HepG2 (cell line): ENCODE data around the gene PALS1. TPM values are rescaled to one million over a fixed set of nuclear protein-coding genes. Genes with fewer than 3 reads are reported as not detected.
A peak's percentile ranks its signal among the peaks of the same experiment; 100 is the strongest.

Source experiments
- ATAC-seq: fragments of 200-7000 bp; cut with Tn5 transposase; 3 replicates; pipeline ENCODE4 v1.9.1; 2020; ENCODE audit warnings: mild to moderate bottlenecking, moderate library complexity
- Bru-seq: library from RNA; stranded (reverse); fragments of 400-500 nt; gene quantifications from one replicate; lab custom pipeline; 2021; lab: Mats Ljungman, UMichigan
- BruChase-seq, 2 experiments: library from RNA; stranded (reverse); fragments of 400-500 nt; gene quantifications; one replicate each; lab custom pipeline; 2021; lab: Mats Ljungman, UMichigan
- BruUV-seq: library from RNA; stranded (reverse); fragments of 400-500 nt; replicated peaks from 2 replicates; lab custom pipeline; 2021; lab: Mats Ljungman, UMichigan
- CTCF ChIA-PET: fragments of 300-600 bp; formaldehyde crosslinking; extraction: SDS; loops from one replicate; lab custom pipeline; 2021; ENCODE audit warnings: low total read pairs, inconsistent platforms, low intra/inter-chr PET ratio; lab: Yijun Ruan, JAX
- POLR2A ChIA-PET: fragments of 350-600 bp; sonication (Branson Sonifier 250); formaldehyde crosslinking; loops from one replicate; lab custom pipeline; 2020; ENCODE audit warnings: antibody characterized with exemption, inconsistent platforms; lab: Yijun Ruan, JAX
- DNase-seq: peaks from one replicate; pipeline ENCODE4 v3.0.0-alpha.2; 2015; ENCODE audit warnings: low spot score
- FAIRE-seq: peaks from 3 replicates; lab custom pipeline; 2011; peaks lifted over from hg19 to GRCh38; lab: Jason Lieb, UNC
- H2AFZ ChIP-seq: one replicate; pipeline ENCODE4 v1.6.1; 2011; ENCODE audit warnings: low read length, inconsistent platforms
- H3K27ac ChIP-seq: fragments of 300-600 bp; 3 replicates; pipeline ENCODE4 v1.8.0; 2011; ENCODE audit warnings: mixed run types, mild to moderate bottlenecking, mixed read lengths, low read length, inconsistent platforms; ENCODE audit not compliant: insufficient read depth; ENCODE audit errors: extremely low read length
- H3K27me3 ChIP-seq, 2 experiments: fragments of 200-600 bp in 1 of 2; 2 replicates in 1 of 2; 3 replicates in 1 of 2; pipeline versions ENCODE4 v1.6.0 to v1.8.0; 2011; ENCODE audit warnings: low read length in 2 of 2, mild to moderate bottlenecking in 2 of 2, moderate library complexity in 2 of 2, inconsistent platforms in 1 of 2; ENCODE audit not compliant: insufficient read depth in 2 of 2, control insufficient read depth in 1 of 2
- H3K36me3 ChIP-seq, 2 experiments: fragments of 200-600 bp in 1 of 2; replicated peaks in 1 of 2; 2 replicates in 1 of 2; 3 replicates in 1 of 2; pipeline versions ENCODE4 v1.5.1 to v1.8.0; 2011; ENCODE audit warnings: low read length in 2 of 2, inconsistent platforms in 1 of 2; ENCODE audit not compliant: insufficient read depth in 2 of 2, control insufficient read depth in 1 of 2
- H3K4me1 ChIP-seq: 2 replicates; pipeline ENCODE4 v1.5.1; 2012; ENCODE audit warnings: low read length, inconsistent platforms; ENCODE audit not compliant: insufficient read depth
- H3K4me2 ChIP-seq: 2 replicates; pipeline ENCODE4 v1.6.0; 2011; ENCODE audit warnings: low read depth, low read length, inconsistent platforms
- H3K4me3 ChIP-seq, 3 experiments: fragments of 200-600 bp in 1 of 3; sonication (generic), shearing (Covaris generic) in 1 of 3; replicated peaks in 1 of 3; 2 replicates each; pipeline ENCODE4 v1.5.1; 2011 to 2016; ENCODE audit warnings: low read length in 3 of 3, inconsistent platforms in 2 of 3, low read depth in 2 of 3, mild to moderate bottlenecking in 2 of 3, control low read depth in 1 of 3, mixed read lengths in 1 of 3; ENCODE audit not compliant: insufficient read depth in 1 of 3
- H3K79me2 ChIP-seq: one replicate; pipeline ENCODE4 v1.6.1; 2011; ENCODE audit warnings: low read length, inconsistent platforms; ENCODE audit not compliant: insufficient read depth
- H3K9ac ChIP-seq: 2 replicates; pipeline ENCODE4 v1.6.0; 2011; ENCODE audit warnings: mild to moderate bottlenecking, low read depth, low read length, inconsistent platforms; ENCODE audit not compliant: insufficient read depth
- H3K9me3 ChIP-seq: 2 replicates; pipeline ENCODE4 v1.5.1; 2012; ENCODE audit warnings: mild to moderate bottlenecking, low read length
- H4K20me1 ChIP-seq: 2 replicates; pipeline ENCODE4 v1.6.0; 2011; ENCODE audit warnings: inconsistent platforms, mild to moderate bottlenecking, low read length, moderate library complexity; ENCODE audit not compliant: insufficient read depth
- CHD2 ChIP-seq: IDR thresholded peaks from 2 replicates; pipeline ENCODE4 v1.6.1; 2011; ENCODE audit warnings: low read depth, low read length, improper control_type of control experiment
- IRF2 ChIP-seq: IDR thresholded peaks from 2 replicates; pipeline ENCODE4 v1.6.1; 2018; ENCODE audit warnings: missing genetic modification reagents, missing compliant biosample characterization
- KMT2A ChIP-seq: sonication (generic); formaldehyde crosslinking; IDR thresholded peaks from 2 replicates; pipeline ENCODE4 v1.4.0; 2020; ENCODE audit warnings: missing genetic modification reagents
- NCOR1 ChIP-seq: fragments of 200-600 bp; sonication (generic); IDR thresholded peaks from 2 replicates; pipeline ENCODE4 v1.7.0; 2017; ENCODE audit warnings: antibody characterized with exemption, low read length, borderline replicate concordance
- NR2F2 ChIP-seq: IDR thresholded peaks from 2 replicates; pipeline ENCODE4 v1.6.1; 2012; ENCODE audit warnings: low read depth, inconsistent platforms, borderline replicate concordance
- SNAI1 ChIP-seq: sonication (generic); formaldehyde crosslinking; IDR thresholded peaks from 2 replicates; pipeline ENCODE4 v1.5.0; 2020; ENCODE audit warnings: mild to moderate bottlenecking, missing genetic modification reagents, borderline replicate concordance
- ZBTB25 ChIP-seq: IDR thresholded peaks from 2 replicates; pipeline ENCODE4 v1.6.1; 2018; ENCODE audit warnings: missing genetic modification reagents
- ZNF329 ChIP-seq: sonication (generic); formaldehyde crosslinking; IDR thresholded peaks from 2 replicates; pipeline ENCODE4 v1.9.0; 2021; ENCODE audit warnings: low read depth, mild to moderate bottlenecking, missing genetic modification reagents
- ZNF609 ChIP-seq: sonication (generic); formaldehyde crosslinking; IDR thresholded peaks from 2 replicates; pipeline ENCODE4 v1.4.0; 2020; ENCODE audit warnings: mild to moderate bottlenecking, missing genetic modification reagents, borderline replicate concordance
- ZNF776 ChIP-seq: sonication (generic); formaldehyde crosslinking; IDR thresholded peaks from 2 replicates; pipeline ENCODE4 v1.4.0; 2020; ENCODE audit warnings: mild to moderate bottlenecking, missing genetic modification reagents
- WGBS: methylation state at CpG from one replicate; pipeline ENCODE4 v1.1.6; 2017; ENCODE audit warnings: low lambda C conversion rate; 5-methylcytosine and 5-hydroxymethylcytosine counted together
- in situ Hi-C: cut with HindIII; loops from 2 replicates; pipeline ENCODE4 v1.10.0; 2017; ENCODE audit warnings: low pct_unique_long_range_greater_than_20kb; ENCODE audit not compliant: extremely low pct_ligation_motif_present
- intact Hi-C: fragments of 100-400 bp; cut with micrococcal nuclease; formaldehyde crosslinking; loops from one replicate; pipeline ENCODE4 v1.10.0; 2022; ENCODE audit not compliant: unreplicated experiment
- long read RNA-seq, 2 experiments: library from RNA in 1 of 2; library from polyadenylated mRNA in 1 of 2; stranded (forward) in 1 of 2; unstranded in 1 of 2; transcript quantifications; one replicate each; pipeline ENCODE4 v2.0.0, GENCODE V29; 2019 to 2022
- polyA minus RNA-seq, 3 experiments: library from RNA; depleted of rRNA, polyadenylated mRNA; stranded (reverse); fragments of >200 nt; gene quantifications; 2 replicates each; pipeline ENCODE4 v1.2.3, GENCODE V29; 2011; ENCODE audit warnings: low replicate concordance in 1 of 3
- polyA plus RNA-seq, 8 experiments: library from polyadenylated mRNA; depleted of rRNA in 3 of 8; stranded (reverse) in 7 of 8; unstranded in 1 of 8; fragments of >200 nt; fragmentation: Illumina TruSeq in 4 of 8; extraction: Trizol in 4 of 8; gene quantifications; 2 replicates each; pipeline versions ENCODE4 v1.2.1 to v1.2.3, GENCODE V29; 2011 to 2016; ENCODE audit warnings: low read depth in 4 of 8, missing spikeins in 1 of 8, mixed read lengths in 1 of 8; ENCODE audit not compliant: insufficient read depth in 1 of 8
- total RNA-seq, 5 experiments: library from RNA; depleted of rRNA; stranded (reverse); fragments of >200 nt; fragmentation: Illumina TruSeq; extraction: Trizol; gene quantifications; 2 replicates each; pipeline ENCODE4 v1.2.3, GENCODE V29; 2016; ENCODE audit warnings: low read depth in 1 of 5

Gene PALS1
- total RNA-seq (2016; rRNA removed; fragmentation: Illumina TruSeq; extraction: Trizol) (20.0 and 30.6 TPM in 2 replicates), polyA plus RNA-seq (2011; rRNA removed) (8.0 and 8.8 TPM in 2 replicates), polyA minus RNA-seq (2011; rRNA and poly(A)+ RNA removed; ENCODE audit: low replicate concordance) (7.2 and 12.2 TPM in 2 replicates), Bru-seq, nascent RNA (percentile 83 among the genes with signal in this experiment), BruChase-seq, experiment 1, labeled RNA remaining after a 6-hour chase (percentile 76 among the genes with signal in this experiment), BruChase-seq, experiment 2, labeled RNA remaining after a 2-hour chase (percentile 76 among the genes with signal in this experiment)
- 8.6 and 10.3 TPM in 2 replicates for total RNA-seq (2016; cell fraction: cytosol; rRNA removed; fragmentation: Illumina TruSeq; extraction: Trizol; ENCODE audit: low read depth)
- 18.9 and 31.3 TPM in 2 replicates for total RNA-seq (2016; cell fraction: insoluble cytoplasmic fraction; rRNA removed; fragmentation: Illumina TruSeq; extraction: Trizol)
- 11.8 and 14.3 TPM in 2 replicates for total RNA-seq (2016; cell fraction: membrane; rRNA removed; fragmentation: Illumina TruSeq; extraction: Trizol)
- total RNA-seq (2016; cell fraction: nucleus; rRNA removed; fragmentation: Illumina TruSeq; extraction: Trizol): 25.6 and 26.2 TPM in 2 replicates
- 3.9 and 6.4 TPM in 2 replicates for polyA plus RNA-seq (2011; cell fraction: cytosol; rRNA removed)
- 3.4 and 5.1 TPM in 2 replicates for polyA plus RNA-seq (2011; cell fraction: nucleus; rRNA removed)
- 11.2 and 13.5 TPM in 2 replicates for polyA plus RNA-seq (2012)
- polyA plus RNA-seq (2016; cell fraction: cytosol; fragmentation: Illumina TruSeq; extraction: Trizol; ENCODE audit: low read depth): 0.75 and 0.94 TPM in 2 replicates
- 21.5 and 22.2 TPM in 2 replicates for polyA plus RNA-seq (2016; cell fraction: insoluble cytoplasmic fraction; fragmentation: Illumina TruSeq; extraction: Trizol; ENCODE audit: low read depth)
- polyA plus RNA-seq (2016; cell fraction: membrane; fragmentation: Illumina TruSeq; extraction: Trizol; ENCODE audit: low read depth): 4.3 and 4.5 TPM in 2 replicates
- polyA plus RNA-seq (2016; cell fraction: nucleus; fragmentation: Illumina TruSeq; extraction: Trizol; ENCODE audit: insufficient read depth, low read depth): 13.0 and 14.8 TPM in 2 replicates
- polyA minus RNA-seq (2011; cell fraction: cytosol; rRNA and poly(A)+ RNA removed): 11.5 and 11.8 TPM in 2 replicates
- polyA minus RNA-seq (2011; cell fraction: nucleus; rRNA and poly(A)+ RNA removed): 27.3 and 29.0 TPM in 2 replicates
- long read RNA-seq, experiment 1, full-length matches to known transcripts: 2 of 11 reads
- long read RNA-seq, experiment 1, partial matches to known transcripts: 3 of 11 reads
- long read RNA-seq, experiment 1, other reads (novel, unspliced or antisense): 6 of 11 reads
- long read RNA-seq, experiment 2, full-length matches to known transcripts: 2 of 10 reads
- long read RNA-seq, experiment 2, partial matches to known transcripts: 2 of 10 reads
- long read RNA-seq, experiment 2, other reads (novel, unspliced or antisense): 6 of 10 reads

- no peak for FAIRE-seq
- TF ChIP-seq IRF2 (CRISPR knock-in tag) (peak; percentile 11; the same call in 1 of the 2 replicates), ZNF329 (CRISPR knock-in tag) (no peak), ZNF609 (CRISPR knock-in tag) (0 out of 2 replicates have a peak, but pooled peaks have one; percentile 45), NR2F2 (no peak), ZNF776 (CRISPR knock-in tag) (peak; percentile 60), KMT2A (CRISPR knock-in tag) (peak; percentile 92), CHD2 (no peak; the same call in 1 of the 2 replicates), ZBTB25 (CRISPR knock-in tag) (no peak), NCOR1 (0 out of 2 replicates have a peak, but pooled peaks have one; percentile 9), SNAI1 (CRISPR knock-in tag) (peak; percentile 58; the same call in 1 of the 2 replicates)
Observed at GRCh38 chr14:67241411-67242167, at the start of gene PALS1. Gene PALS1 (plus strand): TSS chr14:67241435. CDS start chr14:67279171, 37,736 bp downstream.

More at GRCh38 chr14:67241411-67242167, at the start of gene PALS1:
- ChIA-PET POLR2A (interaction anchor here (0.7 to 2.3 kb wide), 5 partner anchors 9 to 118 kb away, joined by 3 to 9 read pairs (median 4); partner anchors contain the start of gene ATP6V1D), CTCF (no interaction called here)
- peak; percentile 76 for ATAC-seq
- H3K9me3 ChIP-seq: no peaks in the 10 kb centered on the region
- intact Hi-C loops (no loop called here), in situ Hi-C loops (no loop called here)
- peak within 1 kb of the TSS; percentile 87 for H3K9ac ChIP-seq
- 2% methylated on average over 34 of the region's 64 CpGs for WGBS
- DNase-seq: peak; percentile 62
- H3K4me2 ChIP-seq: peak within 1 kb of the TSS; percentile 94
- no TSS peak for BruUV-seq
- no peaks in the 10 kb centered on the region for H4K20me1 ChIP-seq
- peaks cover 43% of the 10 kb centered on the region for H3K79me2 ChIP-seq
- no peaks in the 10 kb centered on the region; a peak in 1 of 5 replicates for H3K27me3 ChIP-seq
- H3K4me3 ChIP-seq: peak within 1 kb of the TSS; percentile 81 to 88 (median 83)
- peaks cover 35% of the 10 kb centered on the region for H3K4me1 ChIP-seq
- H2AFZ ChIP-seq: peak within 1 kb of the TSS; percentile 91
- H3K36me3 ChIP-seq: no peaks in the 10 kb centered on the region
- peak within 1 kb of the TSS; percentile 97 for H3K27ac ChIP-seq
